ENCODE results near the gene LBHD2.

Gene LBHD2

DNA sequence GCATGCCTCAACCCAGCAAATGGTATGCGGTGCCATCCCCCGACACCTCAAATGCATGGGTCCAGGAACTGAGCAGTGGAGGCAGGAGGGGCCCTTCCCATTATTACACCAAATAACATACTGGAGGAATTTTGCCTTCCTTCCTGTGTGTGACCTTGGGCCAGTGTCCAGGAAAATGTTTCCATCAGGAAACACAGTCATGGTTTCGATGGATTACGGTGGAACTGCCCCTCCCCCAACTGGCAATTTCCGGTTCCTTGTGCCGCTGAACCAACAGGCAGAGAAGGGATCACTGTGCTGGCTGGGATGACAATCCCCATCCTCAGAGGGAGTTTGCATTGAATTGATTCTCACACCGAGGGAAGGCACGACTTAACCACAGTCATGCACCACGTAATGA is 17.6 kb upstream of the LBHD2 start:
- Histone ChIP-seq H3K9me3 (ENCODE audit: insufficient read depth, low read length) (no peaks in the 10 kb centered on the region), H3K36me3 (replicated peaks; ENCODE audit: low read depth, low read length) (no peaks in the 10 kb centered on the region), H3K79me2 (ENCODE audit: low read length) (no peaks in the 10 kb centered on the region), H2AFZ (ENCODE audit: low read depth, low read length) (no peak overlapping the region), H3K9ac (ENCODE audit: low read length) (no peak overlapping the region), H4K20me1 (ENCODE audit: insufficient read depth, low read length) (no peaks in the 10 kb centered on the region), H3K4me1 (ENCODE audit: low read length) (no peaks in the 10 kb centered on the region), H3K27ac (ENCODE audit: low read length) (no peak overlapping the region), H3K4me3 (ENCODE audit: low read length) (no peak overlapping the region), H3K4me2 (ENCODE audit: low read length) (no peak overlapping the region), H3K27me3 (ENCODE audit: low read depth, low read length) (peaks cover 4% of the 10 kb centered on the region; the same call in 1 of the 2 replicates)
- TF ChIP-seq EZH2phosphoT487 (IDR thresholded peaks at IDR 0.05; ENCODE audit: low read depth) (no peak), CTCF (IDR thresholded peaks at IDR 0.05; ENCODE audit: low read depth, low read length) (no peak)

DNA sequence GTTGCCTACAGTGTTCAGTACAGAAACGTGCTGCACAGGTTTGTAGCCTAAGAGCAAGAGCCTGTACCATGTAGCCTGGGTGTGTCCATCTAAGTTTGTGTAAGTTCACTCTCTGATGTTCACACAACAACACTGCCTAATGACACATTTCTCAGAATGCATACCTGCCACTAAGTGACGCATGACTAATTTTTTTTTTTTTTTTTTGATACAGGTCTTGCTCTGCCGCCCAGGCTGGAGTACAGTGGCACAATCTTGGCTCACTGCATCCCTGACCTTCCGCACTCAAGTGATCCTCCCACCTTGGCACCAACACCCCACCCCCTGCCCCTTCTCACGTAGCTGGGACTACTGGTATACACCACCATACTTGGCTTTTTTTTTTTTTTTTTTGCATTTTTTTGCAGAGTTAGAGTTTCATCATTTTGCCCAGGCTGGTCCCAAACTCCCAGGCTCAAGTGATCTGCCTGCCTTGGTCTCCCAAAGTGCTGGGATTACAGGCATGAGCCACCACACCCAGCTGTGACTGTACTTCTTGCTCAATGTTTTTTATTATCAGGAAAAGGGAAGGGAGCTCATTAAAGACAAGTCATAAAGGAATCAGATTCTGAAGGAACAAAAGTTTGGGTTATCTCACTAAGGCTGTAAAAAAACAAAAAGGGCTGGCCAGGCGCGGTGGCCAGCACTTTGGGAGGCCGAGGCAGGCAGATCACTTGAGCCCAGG is 16.6 kb upstream of the LBHD2 start:
- Histone ChIP-seq H3K27me3 (ENCODE audit: low read depth, low read length) (no peaks in the 10 kb centered on the region; the same call in 1 of the 2 replicates), H2AFZ (ENCODE audit: low read depth, low read length) (no peak overlapping the region), H3K79me2 (ENCODE audit: low read length) (no peaks in the 10 kb centered on the region), H4K20me1 (ENCODE audit: insufficient read depth, low read length) (no peaks in the 10 kb centered on the region), H3K36me3 (replicated peaks; ENCODE audit: low read depth, low read length) (no peaks in the 10 kb centered on the region), H3K9ac (ENCODE audit: low read length) (no peak overlapping the region), H3K4me3 (ENCODE audit: low read length) (no peak overlapping the region), H3K9me3 (ENCODE audit: insufficient read depth, low read length) (no peaks in the 10 kb centered on the region), H3K4me2 (ENCODE audit: low read length) (no peak overlapping the region), H3K27ac (ENCODE audit: low read length) (no peak overlapping the region), H3K4me1 (ENCODE audit: low read length) (no peaks in the 10 kb centered on the region)
- TF ChIP-seq EZH2phosphoT487 (IDR thresholded peaks at IDR 0.05; ENCODE audit: low read depth): no peak
- TF ChIP-seq CTCF (IDR thresholded peaks at IDR 0.05; ENCODE audit: low read depth, low read length): no peak

DNA sequence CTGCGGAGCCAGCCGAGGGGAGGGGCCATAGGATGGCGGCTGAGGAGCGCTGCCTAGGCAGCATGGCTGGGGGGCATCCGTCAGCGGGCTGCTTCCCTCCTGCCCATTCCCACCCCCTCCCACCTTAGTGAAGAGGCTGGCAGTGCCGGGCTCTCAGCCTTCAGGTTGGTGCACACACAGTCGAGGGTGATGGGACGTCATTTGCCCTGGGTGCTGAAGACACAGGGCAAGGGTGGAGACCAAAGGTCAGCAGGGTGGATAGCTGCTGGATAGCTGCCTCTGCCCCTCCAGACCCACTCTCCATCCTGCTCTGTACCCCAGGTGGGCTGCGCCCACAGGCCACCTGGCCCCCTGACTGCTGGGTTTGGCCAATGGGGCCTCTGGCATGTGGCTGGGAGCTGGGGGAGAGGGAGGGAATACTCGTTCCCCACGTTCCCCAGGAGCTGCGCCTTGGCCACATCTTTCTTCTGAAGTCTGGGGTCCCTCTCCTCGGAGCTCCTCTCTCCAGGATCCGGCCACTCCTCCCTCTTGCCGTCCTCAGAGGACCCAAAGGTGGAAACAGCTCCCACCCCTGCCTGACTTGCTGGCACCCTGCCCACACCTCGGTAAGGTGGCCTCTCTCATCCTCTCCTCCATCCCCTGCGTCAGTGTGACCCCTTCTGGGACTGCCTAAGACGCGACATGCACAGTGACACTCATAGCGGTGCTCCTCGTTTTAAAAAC is 15.5 kb upstream of the LBHD2 start:
- TF ChIP-seq EZH2phosphoT487 (IDR thresholded peaks at IDR 0.05; ENCODE audit: low read depth) (no peak), CTCF (IDR thresholded peaks at IDR 0.05; ENCODE audit: low read depth, low read length) (no peak)
- Histone ChIP-seq H2AFZ (ENCODE audit: low read depth, low read length) (no peak overlapping the region), H3K4me2 (ENCODE audit: low read length) (no peak overlapping the region), H3K27ac (ENCODE audit: low read length) (no peak overlapping the region), H4K20me1 (ENCODE audit: insufficient read depth, low read length) (no peaks in the 10 kb centered on the region), H3K9me3 (ENCODE audit: insufficient read depth, low read length) (no peaks in the 10 kb centered on the region), H3K36me3 (replicated peaks; ENCODE audit: low read depth, low read length) (no peaks in the 10 kb centered on the region), H3K79me2 (ENCODE audit: low read length) (no peaks in the 10 kb centered on the region), H3K4me1 (ENCODE audit: low read length) (no peaks in the 10 kb centered on the region), H3K4me3 (ENCODE audit: low read length) (no peak overlapping the region), H3K27me3 (ENCODE audit: low read depth, low read length) (0 out of 2 replicates have a peak, but pooled peaks cover under 1% of the 10 kb centered on the region), H3K9ac (ENCODE audit: low read length) (no peak overlapping the region)

- Histone ChIP-seq H3K4me1 (ENCODE audit: low read length) (peaks cover 6% of the 10 kb centered on the region; the same call in 1 of the 2 replicates), H3K4me3 (ENCODE audit: low read length) (no peak overlapping the region), H3K36me3 (replicated peaks; ENCODE audit: low read depth, low read length) (no peaks in the 10 kb centered on the region), H4K20me1 (ENCODE audit: insufficient read depth, low read length) (no peaks in the 10 kb centered on the region), H3K79me2 (ENCODE audit: low read length) (no peaks in the 10 kb centered on the region), H3K4me2 (ENCODE audit: low read length) (no peak overlapping the region), H3K27me3 (ENCODE audit: low read depth, low read length) (peaks cover 18% of the 10 kb centered on the region), H2AFZ (ENCODE audit: low read depth, low read length) (no peak overlapping the region), H3K27ac (ENCODE audit: low read length) (no peak overlapping the region), H3K9me3 (ENCODE audit: insufficient read depth, low read length) (no peaks in the 10 kb centered on the region), H3K9ac (ENCODE audit: low read length) (no peak overlapping the region)
- TF ChIP-seq EZH2phosphoT487 (IDR thresholded peaks at IDR 0.05; ENCODE audit: low read depth) (no peak), CTCF (IDR thresholded peaks at IDR 0.05; ENCODE audit: low read depth, low read length) (no peak)
These were observed 13.6 kb upstream of the LBHD2 start for GRCh38 chr14:103070263-103070885.

Measured in OCI-LY3 (cell line).